Smooth muscle cell of the brain vasculature (primary cell): ENCODE measurements around the gene PHACTR1.

Experiments used
- DNase-seq: peaks from one replicate; pipeline ENCODE4 v3.0.0-alpha.2; 2012; ENCODE audit warnings: low read depth, low spot score

The PHACTR1 gene

DNA sequence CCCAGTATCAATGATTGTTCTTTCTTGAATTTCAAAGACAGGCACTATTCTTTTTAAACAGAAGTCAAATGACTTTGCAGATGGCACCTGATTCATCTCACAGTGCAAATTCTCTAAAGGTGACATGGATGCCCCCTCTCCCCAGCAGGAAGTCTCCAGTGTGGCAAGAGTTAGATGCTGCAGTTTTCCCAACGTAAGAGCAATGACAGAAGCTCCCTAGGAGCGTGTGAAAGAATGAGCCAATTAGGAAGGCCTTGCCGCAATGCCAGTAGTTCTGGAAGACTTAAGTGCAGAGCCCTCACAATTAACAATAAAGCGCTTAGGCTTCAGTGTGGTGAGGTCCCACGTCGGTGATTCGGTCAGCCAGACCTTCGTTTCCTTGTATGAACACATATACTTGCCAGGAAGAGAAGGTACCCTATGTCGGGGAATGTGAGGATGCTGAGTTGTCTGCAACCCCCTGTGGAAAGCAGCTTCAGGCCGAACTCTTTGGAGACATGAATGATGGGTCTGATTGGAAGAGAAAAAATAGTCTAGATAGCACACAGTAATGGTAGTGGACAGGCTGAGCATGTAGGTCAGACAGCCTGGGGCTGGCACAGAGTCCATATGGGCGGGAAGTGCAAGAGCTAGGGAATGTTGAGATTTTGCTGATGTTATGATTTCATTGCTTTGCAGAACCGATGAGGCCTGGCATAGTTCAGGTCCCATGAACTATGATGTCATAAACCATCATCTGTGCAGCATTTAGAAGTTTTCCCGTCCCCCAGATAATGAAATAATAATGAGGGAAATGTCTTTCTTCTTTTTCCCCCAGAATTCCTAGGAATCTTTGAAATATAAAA lies 132.6 kb downstream of the PHACTR1 start:
- no peak for DNase-seq

DNA sequence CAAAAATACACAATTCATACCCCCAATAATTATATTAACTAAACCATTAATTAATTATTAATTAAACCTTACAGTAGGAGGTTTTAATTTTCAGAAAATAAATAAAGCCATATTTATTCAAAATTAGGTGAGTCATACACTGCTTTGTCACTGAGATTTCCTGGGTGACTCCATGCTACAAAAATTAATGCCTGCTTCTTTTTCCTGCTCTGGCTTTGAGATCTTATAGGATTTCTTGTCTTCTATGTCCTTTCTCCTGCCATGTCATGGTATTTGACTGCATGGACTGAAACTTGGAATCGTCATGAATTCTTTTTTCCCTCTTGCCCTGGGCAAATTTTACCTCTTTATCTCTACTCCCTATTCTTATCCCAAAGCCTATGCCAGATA lies 133.2 kb downstream of the PHACTR1 start:
- DNase-seq = no peak

DNA sequence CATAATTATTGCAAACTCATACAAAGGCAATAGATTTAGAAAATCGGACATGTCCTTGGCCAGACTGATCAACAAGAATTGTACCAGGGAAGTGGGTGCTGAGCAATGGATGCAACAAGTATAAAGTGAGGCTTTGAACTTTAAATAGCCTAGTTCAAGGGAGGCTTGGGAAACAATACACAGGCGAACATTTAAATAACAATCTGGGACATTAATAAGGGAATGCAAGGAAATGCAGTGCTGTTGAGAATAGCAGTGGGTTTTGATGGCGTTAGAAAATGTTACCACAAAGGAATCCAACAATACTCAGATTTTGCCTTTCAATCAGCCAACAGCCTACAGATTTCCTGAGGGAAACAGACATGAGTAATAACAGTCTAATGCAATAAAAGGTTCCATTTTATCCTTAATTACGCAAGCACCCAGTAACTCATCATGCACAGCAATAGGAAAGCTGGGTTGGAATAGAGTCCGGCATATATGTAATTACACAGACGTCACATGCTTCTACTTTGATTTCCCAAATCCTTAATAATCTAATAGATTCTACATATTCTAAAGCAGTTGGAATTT lies 134.6 kb downstream of the PHACTR1 start:
- no peak for DNase-seq

DNA sequence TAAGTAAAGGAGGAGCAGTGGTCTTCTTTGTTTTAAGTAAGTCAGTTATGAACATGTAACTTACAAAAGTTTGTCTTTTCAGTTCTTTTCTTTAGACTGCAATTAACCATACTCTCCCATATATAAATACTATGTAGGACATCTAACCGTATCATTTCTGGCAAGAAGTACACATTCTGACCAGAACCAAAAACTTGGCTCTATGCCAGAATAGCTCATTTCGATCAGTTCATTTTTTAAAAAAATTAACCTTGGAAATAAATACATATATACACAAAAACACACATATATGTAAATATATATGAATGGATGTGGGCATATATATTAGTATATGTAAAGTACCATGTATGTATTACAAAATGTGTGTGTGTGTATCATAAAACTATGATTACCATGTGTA lies 145.0 kb downstream of the PHACTR1 start:
- DNase-seq = no peak

DNA sequence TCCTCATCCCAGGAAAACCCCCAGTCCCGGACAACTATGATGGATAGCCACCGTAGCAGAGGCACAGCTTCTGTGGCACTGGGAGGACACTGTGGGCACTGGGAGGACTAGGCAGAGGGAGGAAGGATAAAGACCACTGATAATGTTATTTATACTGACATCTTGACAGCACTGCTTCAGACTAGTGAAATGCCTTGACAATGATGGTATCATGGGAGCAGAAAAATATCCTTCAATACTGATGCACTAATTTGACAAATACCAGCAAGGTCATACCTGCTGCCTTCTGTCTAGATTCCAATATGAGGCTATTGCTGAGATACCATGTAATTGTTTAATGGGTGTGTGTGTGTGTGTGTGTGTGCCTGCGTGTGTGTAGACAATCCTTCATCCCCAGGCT lies 148.6 kb downstream of the PHACTR1 start:
- DNase-seq = no peak

DNA sequence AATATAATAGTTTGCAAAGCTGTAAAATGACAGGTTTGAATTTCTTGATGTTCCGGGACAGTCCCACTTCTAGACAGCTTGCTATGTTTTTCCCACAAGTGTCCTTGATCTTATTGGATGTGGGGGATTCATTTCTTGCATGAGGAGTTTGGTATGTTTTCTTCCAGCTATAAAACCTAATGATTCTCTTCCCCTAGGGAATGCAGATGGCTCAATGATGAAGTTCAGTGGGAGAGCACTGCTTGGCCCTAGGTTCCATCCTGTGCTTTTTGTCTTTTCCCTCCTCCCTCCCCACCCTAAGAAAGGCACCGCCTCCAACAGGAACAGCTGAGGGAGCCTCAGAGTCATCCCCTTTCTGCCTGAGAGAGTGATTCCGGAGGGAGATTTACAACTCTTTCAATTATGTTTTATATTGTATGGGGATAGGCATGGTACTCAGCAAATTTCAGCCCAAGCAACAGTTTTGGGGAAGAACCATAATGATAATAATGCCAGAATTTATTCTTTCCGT lies 149.2 kb downstream of the PHACTR1 start:
- no peak for DNase-seq

DNA sequence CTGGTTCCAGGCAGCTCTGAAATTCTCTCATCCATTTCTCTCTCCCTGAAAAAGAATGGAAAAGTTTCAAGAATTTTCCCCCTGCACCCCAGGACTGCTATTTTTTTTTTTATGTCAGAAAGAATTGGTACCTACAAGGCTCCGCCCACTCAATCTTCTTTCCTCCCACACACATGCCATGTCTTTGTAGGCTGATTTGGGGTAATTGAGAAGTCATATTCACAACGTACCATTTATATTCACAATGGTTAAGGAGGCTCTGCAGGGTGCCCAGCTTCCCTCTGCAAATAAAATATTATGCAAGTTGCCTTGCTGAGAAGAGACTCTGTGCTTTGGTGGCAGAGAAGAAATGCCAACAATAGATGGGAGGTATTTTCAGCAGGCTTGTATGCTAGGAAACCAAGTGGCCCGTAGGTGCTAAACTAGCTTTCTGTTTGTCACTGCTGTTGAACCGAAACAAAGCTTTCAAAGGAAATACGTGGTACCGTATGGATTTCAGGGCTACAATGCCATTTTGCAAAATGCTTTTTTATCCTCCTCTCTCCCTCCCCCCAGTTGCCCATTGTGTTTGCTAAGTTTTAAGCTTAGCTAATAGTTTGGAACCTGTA lies 150.0 kb downstream of the PHACTR1 start:
- DNase-seq = no peak

DNA sequence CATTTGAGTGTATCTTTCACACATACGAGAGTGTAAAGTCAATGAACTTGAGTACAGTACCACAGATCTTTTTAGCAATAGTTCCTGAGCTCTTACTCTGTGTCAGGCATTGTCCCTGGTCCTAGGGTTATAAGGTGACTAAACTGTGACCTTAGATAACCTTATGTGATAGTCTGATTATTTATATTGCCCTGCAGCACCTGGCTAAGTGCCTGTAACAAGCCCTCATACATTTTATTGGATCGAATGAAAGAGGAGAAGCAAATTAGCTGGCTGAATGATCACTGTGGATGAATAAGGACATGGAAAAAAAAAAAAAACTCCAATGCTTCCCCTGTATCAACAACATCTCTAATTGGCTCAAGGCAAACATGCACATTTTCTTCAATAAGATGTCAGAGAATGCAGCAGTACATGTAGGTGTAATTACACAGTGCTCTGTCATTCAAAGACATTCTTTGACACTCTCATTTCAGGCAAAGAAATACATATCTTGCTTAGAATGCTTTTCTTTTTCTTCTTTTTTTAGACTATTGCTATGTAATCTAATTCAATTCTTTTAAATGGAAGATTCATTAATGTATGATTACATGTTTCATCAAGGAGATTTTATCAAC lies 153.4 kb downstream of the PHACTR1 start:
- DNase-seq = no peak

DNA sequence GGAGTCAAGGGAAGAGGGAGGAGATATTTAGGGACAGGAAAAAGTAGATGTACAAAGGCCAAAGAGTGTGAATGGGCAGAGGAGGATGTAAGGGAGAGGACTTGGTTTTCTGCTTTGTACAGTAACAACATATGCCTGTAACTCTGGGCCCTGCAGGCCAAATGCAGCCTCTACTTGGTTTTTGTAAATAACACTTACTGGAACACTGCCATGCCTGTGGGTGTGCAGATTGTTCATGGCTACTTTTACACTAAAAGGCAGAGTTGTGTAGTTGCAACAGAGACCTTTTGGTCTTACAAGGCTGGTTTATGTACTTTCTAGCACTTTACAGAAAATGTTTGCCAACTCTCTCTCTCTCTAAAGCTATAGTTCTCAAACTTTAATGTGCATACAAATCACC lies 157.1 kb downstream of the PHACTR1 start:
- DNase-seq = no peak

DNA sequence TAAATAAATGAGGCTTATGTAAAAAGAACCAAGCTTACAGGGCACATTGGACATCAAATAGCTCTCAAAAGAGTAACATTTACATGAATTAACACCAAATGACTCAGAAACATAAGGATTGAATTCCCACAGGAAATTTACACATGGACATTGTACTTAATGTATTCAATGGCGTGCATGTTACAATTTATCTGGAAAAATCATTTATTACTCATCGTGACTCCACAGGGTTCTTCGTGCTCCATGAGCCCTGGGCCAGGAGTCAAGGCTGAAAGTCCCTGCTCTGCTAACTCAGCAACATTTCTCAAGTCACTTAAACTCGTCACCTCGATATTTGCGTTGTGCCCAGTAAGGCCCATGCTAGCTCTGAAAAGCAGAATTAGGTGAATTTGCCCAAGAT lies 158.5 kb downstream of the PHACTR1 start:
- no peak for DNase-seq

DNA sequence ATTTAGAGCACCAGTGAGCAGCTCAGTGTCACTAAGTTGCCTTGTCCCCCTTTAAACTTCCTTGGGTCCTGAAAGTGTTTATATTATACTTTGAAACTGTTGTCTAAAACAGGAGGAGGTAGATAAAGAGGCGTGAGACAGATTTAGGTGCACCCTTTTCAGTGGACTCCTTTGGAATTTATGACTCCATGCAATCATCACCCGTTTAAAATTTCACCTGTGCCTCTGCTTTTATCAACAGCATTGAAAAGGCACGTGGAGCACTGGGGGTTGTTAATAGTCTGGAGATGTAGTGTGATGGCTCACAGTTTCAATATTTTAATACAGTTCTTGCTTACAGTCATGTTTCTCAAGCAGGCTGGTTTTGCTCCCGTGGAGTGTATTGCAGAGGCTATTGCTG lies 162.2 kb downstream of the PHACTR1 start:
- DNase-seq = no peak

DNA sequence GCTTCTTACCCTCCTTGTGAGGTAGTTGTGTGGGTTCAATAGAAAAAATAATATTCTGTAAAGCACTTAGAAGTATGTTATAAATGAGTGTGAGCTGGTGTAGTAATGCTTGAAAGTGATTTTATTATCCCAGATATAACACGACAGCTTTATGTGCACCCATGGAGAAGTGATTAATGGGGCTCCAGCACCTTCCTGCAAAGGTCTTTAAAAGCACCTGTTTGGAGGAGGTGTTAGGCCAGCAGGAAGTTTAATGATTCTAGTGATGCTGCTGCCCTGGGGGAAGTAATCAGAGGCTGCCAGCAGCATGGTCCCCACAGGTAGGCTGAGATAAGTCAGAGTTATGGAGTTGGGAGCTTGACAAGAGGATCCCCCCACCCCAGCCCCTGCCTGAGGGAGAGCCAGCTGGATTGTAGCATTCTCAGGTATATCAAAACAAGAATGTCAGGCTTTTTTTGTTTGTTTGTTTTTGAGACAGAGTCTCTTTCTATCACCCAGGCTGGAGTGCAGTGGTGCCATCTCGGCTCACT lies 166.3 kb downstream of the PHACTR1 start:
- no peak for DNase-seq

DNA sequence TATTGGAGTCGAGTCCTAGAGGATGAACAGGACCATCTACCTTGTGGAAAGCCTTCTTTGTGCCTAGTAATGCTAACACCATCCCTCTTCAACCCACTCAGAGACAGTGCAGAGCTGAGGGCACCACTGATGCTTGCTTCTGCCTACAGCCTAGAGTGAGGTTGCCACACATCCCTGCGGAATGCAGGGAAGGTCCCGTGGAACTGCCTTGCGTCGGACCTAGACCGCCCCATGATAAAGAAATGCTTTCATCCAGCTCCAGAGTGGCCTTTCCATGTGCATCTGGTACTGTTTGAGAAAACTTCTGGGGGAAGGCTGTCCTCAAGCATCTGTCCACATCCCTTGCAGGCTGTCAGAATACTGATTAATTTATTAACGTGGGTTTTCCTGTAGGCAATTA lies 168.4 kb downstream of the PHACTR1 start:
- DNase-seq = no peak

DNA sequence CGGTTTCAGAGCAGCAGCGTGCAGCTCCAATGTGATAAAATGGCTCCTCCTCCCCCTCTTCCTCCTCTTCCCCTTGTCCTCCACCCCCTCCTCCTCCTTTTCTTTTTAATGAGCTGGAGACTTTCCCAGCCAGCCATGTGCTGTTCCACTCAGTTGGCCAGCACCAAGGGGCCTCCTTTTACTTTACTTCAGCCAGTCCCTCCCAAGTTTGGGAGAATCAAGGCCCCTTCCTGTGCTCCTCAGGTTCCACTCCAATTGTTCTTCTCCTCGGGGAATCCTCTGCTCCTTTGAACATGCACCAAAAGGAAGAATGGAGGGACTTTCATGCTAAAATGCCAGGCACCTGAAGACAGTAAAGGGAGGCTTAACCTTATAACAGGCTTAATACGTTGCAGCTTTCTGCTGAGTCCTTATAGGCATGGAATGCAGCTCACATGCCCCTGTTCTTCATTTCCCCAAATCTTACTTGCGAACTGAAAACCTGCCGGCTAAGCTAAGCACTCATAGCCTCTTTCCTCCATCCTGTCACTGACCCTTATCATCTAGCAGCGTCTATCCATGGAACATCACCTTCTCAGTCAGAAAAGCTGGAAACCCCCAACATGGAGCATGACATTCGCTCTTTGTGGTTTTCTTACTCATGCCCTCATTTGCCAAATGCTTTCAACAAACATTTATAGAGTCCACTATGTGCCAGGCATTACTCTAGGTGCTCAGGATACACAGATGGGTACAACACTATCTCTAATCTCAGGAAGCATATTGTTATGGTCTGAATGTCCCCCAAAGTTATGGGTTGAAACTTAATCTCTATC lies 170.6 kb downstream of the PHACTR1 start:
- DNase-seq = no peak

DNA sequence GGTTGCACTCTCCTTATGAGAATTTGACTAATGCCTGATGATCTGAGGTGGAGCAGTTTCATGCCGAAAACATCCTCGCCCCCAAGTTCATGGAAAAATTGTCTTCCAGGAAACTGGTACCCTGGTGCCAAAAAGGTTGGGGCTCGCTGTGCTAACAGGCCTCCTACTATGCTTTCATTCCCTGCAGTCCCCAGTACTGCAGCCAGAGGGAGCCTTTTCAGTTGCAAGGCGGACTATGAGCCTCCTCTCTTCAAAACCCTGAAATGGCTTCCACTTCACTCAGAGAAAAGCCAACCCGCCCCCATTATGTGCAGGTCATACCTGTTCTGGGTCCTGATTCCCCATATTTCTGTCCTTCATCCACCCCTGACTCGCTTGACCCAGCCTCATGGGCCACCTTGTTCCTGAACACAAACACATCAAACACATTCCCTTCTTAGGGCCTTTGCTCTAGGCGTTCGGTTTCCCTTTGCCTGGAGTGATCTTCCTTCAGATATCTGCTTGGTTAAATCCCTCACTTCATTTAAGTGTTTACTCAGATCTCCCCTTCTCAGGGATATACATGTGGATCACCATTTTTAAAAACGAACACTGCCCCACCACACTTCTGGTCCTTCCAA lies 173.7 kb downstream of the PHACTR1 start:
- DNase-seq = no peak

DNA sequence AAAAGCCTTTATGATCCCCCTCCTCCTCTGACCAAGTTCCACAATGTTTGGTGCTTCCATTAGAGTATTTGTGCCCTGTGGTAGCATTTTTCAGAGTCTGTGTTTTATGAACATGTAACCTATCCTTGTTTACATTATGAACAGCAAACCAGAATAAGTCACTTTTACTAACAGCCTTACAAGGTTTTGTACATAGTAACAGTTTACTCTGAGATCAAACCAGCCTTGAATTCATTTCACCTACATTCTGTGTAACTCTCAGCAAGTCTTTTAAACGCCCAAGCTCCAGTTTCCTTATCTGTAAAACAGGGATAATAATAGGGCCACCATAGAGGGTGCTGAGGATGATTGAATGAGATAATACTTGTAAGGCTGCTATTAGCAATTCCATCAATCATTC lies 175.0 kb downstream of the PHACTR1 start:
- no peak for DNase-seq

DNA sequence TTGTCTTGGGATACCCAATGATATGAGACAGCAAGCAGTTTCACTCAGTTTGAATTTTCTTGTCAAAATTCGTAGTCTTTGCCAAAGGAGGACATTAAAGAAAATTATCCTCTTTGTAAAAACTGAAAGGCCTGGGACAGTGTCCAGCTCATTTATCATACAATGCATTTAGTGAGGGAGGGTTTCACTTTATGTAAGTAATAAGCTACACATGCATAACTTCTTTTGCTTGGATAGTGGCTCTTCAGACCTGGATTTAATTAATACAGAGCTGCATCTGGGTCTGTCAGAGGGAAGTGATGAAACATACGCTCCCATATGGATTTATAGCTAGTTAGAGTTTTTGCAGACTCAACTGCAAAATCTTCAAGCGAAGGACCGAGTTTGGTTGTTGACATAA lies 175.6 kb downstream of the PHACTR1 start:
- DNase-seq = no peak

DNA sequence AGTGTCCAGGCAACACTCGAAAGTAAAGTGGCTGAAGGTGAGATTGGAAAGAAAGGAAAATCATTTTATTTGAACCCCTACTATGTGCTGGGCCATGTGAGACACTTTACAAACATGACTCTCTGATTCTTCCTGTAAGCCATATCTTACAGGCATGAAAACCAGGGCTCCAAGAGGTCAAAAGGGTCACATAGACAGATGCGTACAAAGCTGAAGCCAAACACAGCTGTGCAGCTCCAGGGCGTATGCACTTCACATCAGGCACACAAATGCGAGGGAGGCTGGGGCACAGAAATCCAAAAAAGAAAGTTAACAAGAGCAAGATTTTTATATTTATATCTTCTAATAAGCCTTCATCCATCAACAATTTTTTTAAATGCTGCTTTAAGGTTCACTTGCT lies 176.5 kb downstream of the PHACTR1 start:
- DNase-seq = no peak

DNA sequence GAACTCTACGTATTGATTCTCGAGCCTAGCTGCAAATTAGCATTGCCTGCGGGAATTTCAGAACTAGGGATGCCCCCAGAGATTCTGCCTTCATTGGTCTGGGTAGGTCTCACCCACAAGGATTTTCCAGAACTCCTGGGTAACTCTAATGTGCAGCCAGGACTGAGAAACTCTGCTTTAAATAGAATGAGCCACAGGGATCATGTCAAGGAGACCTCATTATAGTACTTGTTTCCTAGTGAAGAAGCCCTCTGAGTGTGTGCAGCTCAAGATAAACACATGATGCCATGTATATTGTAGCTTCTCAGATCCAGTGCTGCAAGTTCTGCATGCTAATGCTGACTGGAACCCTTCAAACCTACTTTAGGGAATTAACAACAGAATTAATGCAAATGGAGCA lies 179.2 kb downstream of the PHACTR1 start:
- DNase-seq = no peak

DNA sequence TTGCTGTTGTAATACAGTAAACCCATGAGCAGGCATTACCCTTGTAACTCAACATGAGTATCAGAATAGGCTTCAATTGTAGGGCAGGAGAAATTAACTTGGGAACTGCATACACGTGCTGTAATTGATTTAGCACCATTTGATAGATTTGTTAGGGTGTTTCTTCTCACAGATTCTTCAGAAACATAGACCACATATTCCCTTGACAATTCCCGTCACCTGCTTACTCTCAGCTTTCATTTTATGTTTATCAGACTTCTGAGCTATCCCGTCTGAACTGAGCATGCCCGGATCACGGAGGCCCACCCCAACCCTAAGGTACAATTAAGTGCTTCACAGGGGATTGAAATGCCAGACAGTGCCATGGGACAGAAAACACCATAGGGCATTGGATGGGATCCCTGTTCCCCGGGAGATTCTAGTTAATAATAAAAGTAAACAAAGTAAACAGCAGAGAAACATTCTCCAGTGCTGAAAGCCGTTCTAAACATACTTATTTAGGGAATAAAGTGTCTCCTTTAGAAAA lies 179.7 kb downstream of the PHACTR1 start:
- no peak for DNase-seq

DNA sequence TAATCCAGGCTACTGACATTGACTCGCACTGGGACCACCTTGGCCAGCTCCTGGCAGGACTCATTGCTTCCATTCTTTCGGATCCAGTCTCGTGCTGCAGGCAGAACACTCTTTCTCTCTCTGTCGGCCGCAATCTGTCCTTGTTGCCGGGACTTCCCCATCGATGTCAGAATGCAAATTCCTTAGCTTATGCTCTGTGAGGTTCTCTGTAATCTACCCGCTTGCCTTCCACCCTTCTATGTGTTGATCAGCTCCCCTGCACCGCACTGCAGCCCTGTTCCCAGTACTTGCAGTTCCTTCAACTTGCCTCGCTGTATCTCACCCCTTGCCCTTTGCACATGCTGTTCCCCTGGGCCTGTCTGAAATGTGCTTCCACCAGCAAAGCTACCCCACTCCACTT lies 182.0 kb downstream of the PHACTR1 start:
- DNase-seq = no peak
